ENCODE results near the gene RAP1GAP2.
"Not testable (repeated sequence)": the region's sequence is repeated elsewhere in the genome, so short reads cannot be mapped to it uniquely, and the experiment has no call there.

The RAP1GAP2 gene

GRCh38 chr17:2890778-2891177 is 94.5 kb downstream of the RAP1GAP2 start:
- not testable (repeated sequence) for DNase-seq

GRCh38 chr17:2892305-2892971 is 96.2 kb downstream of the RAP1GAP2 start:
- no peak for DNase-seq

- DNase-seq: no peak
These were observed 97.2 kb downstream of the RAP1GAP2 start for GRCh38 chr17:2893422-2893914.

GRCh38 chr17:2894782-2895181 is 98.5 kb downstream of the RAP1GAP2 start:
- DNase-seq: no peak

- DNase-seq: no peak
These were observed 101.4 kb downstream of the RAP1GAP2 start for GRCh38 chr17:2897605-2898004.

- DNase-seq: no peak
These were observed 102.2 kb downstream of the RAP1GAP2 start for GRCh38 chr17:2898255-2898926.

- no peak for DNase-seq
These were observed 103.7 kb downstream of the RAP1GAP2 start for GRCh38 chr17:2899906-2900305.

- DNase-seq: no peak
These were observed 104.6 kb downstream of the RAP1GAP2 start for GRCh38 chr17:2900842-2901241.

GRCh38 chr17:2901582-2901981 is 105.3 kb downstream of the RAP1GAP2 start:
- no peak for DNase-seq

GRCh38 chr17:2902546-2902945 is 106.3 kb downstream of the RAP1GAP2 start:
- no peak for DNase-seq

- DNase-seq: no peak
These were observed 107.1 kb downstream of the RAP1GAP2 start for GRCh38 chr17:2903193-2903974.

GRCh38 chr17:2904135-2904534 is 107.9 kb downstream of the RAP1GAP2 start:
- no peak for DNase-seq

- no peak for DNase-seq
These were observed 109.0 kb downstream of the RAP1GAP2 start for GRCh38 chr17:2905269-2905668.

GRCh38 chr17:2905696-2906501 is 109.7 kb downstream of the RAP1GAP2 start:
- no peak for DNase-seq

GRCh38 chr17:2906901-2907300 is 110.7 kb downstream of the RAP1GAP2 start:
- no peak for DNase-seq

- DNase-seq: no peak
These were observed 113.1 kb downstream of the RAP1GAP2 start for GRCh38 chr17:2909175-2909845.

GRCh38 chr17:2909846-2910234 is 113.6 kb downstream of the RAP1GAP2 start:
- DNase-seq: no peak

GRCh38 chr17:2911035-2911754 is 115.0 kb downstream of the RAP1GAP2 start:
- DNase-seq: no peak

GRCh38 chr17:2911755-2912111 is 115.5 kb downstream of the RAP1GAP2 start:
- no peak for DNase-seq

- DNase-seq: no peak
These were observed 116.5 kb downstream of the RAP1GAP2 start for GRCh38 chr17:2912754-2913153.

GRCh38 chr17:2916461-2916860 is 120.2 kb downstream of the RAP1GAP2 start:
- no peak for DNase-seq

- DNase-seq: no peak
These were observed 125.2 kb downstream of the RAP1GAP2 start for GRCh38 chr17:2921443-2921842.
